GM21360 (cell line): Measurements from ENCODE around the gene TNNC1.

Source experiments
- ATAC-seq: cut with Tn5 transposase; IDR thresholded peaks from one replicate; pipeline ENCODE4 v1.9.1; 2021; ENCODE audit warnings: mild to moderate bottlenecking, moderate library complexity; ENCODE audit not compliant: unreplicated experiment

Gene TNNC1

DNA sequence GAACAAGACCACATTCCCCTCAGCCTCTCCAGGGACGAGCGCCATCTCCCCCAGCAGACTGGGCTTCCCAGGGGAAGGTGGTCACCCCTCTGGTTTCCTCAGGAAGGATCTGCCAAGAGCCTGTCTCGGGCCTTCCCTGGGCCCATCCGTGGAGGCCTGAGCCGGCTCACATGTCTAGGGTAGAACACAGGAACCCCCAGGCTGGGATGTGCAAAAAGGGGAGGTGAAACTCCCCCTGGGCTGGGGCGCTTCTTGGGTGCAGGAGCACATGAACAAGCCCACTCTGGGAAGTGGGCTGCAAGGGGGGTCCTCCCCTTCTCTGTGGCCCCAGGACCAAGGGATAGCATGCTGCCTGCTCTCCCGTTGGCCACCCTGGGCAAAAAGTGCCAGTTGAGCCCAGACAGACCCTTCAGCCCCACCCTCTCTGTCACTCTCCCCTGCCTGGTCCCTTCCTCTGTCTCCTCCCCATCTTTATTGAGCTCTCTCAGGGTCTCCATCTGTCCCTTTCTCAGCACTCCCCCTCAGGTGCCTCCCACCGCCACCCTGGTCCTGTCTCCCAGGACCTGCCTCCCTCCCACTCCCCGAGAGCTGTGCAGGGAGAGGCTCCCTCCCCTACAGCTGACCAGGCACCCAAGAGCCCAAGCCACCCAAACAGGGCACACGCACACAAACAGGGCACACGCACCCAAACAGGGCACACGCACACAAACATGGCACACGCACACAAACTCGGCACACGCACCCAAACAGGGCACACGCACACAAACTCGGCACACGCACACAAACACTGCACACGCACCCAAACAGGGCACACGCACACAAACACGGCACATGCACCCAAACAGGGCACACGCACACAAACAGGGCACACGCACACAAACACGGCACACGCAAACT lies 9.8 kb downstream of the TNNC1 start:
- ATAC-seq, result no peak

DNA sequence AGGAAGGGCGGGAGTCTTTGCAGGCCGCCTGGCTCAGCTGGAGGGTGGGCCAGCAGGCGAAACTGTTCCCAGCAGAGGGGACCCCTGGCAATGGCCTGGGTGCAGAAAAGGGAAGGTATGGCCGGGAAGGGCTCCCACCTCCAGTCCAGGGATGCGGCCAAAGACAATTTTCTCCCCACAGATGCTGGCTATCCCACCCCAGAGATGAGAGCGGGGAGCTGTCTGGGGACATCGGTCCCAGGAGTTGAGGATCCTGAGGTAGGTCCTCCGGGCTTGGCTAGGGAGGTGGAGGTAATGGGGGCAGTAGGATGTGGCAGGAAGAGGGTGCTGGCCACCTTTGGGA lies 10.6 kb downstream of the TNNC1 start:
- ATAC-seq, result no peak

DNA sequence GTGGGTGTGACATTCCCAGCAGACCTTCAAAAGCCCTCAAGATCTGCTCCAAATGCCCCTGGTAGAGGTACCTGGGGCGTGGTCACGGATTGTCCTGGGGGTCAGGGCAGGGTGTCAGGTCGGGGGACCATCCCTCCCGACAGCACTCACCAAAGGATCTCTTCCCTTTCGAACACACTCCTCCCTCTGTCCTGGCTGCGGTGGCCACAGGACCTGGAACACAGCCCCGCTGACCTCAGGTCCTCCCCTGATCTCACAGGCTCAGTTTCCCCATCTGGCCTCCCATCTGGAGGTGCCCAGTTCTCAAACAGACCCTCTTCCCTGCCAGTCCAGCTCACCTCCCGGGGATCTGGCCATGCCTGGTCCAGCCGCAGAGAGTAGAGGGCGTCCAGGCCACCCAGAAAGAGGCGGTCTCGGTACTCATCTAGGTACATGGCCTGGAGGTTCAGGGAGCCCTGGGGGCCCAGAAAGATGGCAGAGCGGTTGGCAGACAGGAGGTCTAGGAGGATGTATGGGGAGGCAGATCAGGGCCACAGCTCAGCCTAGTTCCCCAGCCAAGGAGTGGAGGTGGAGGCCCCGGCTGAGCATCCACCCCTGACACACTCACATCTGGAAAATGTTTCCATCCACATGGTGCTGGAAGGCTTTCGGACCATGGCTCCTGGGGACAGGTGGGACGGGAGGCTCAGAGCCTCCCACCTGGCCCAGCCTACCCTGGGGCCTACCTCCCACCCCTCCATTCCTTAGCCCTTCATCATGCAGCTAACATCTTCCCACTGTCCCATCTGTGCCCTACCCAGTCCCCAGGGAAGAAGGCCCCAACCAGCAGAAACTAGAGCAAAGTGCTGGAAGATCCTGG lies 11.2 kb downstream of the TNNC1 start:
- no peak for ATAC-seq

DNA sequence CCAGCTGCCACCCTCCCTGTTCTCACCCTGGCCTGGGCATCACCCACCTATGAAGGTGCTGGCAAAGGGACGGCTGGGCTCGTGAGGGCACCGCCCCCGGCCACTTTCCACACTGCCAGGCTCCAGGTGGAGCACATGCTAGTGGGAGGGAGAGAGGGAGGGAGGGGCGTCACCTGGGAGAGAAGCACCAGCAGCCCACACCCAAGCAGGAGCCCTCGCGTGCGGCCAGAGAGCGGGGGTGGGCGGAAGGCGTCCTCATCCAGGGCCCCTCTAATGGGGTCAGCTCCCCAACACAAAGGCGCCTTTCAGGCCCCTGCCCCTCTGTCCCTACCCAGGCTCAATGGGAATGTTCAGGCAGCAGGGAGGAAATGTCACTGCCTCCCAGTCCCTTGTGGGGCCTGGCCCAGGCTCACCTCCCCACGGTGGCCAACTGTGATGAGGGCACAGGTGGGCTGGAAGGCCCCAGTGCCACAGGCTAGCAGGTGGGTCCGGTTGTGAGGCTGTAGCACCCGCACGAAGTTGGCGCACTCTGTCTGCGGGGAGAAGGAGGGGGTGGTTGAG lies 12.0 kb downstream of the TNNC1 start:
- ATAC-seq, result no peak

DNA sequence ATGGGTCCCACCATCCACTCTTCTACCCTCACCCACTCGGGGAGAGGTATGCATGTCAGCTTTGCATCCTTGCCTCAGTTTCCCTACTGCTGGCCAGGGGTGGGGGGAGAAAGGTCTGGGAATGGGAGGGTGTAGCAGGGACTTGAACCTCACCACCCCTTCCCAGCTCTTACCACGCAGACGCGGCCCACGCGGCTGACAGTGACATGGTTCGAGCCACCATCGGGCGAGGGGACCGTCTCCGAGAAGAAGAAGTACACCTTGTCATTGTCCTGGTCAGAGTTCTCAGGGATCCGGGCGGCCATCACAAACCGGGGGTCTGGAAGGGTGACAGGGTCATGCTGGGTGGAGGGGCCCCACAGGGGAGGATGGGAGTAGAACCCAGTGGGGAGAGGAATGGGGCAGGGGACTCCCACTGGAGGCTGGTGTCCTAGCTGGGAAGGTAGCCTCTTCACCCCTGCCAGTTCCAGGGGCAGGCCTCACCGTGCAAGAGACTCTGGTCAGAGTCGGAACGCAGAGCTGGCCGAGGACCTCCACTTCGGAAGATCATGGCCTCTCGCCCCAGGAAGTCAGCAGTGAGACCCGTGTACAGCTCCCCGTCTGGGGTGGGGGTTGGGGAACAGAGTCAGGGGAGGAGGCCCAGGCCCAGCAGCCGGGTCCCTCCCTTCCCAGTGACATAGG lies 12.6 kb downstream of the TNNC1 start:
- no peak for ATAC-seq

DNA sequence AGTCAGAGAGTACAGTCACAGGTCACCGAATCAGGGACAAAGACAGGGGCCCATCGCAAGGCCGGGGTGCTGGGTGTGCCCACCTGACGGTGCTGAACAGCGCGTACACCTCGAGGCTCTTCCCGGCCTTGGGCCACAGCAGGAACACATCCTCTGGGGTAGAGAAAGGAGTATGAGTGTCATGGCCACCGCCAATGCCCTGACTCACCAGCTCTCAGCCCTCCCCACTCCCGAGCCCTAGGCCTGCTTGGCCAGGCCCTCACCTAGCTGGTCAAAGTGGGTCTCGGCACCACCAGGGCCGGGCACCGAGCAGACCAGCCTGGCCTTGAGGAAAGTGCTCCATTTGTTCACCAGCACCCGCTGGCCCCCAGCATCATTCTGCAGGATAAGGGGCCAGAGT lies 13.2 kb downstream of the TNNC1 start:
- no peak for ATAC-seq

DNA sequence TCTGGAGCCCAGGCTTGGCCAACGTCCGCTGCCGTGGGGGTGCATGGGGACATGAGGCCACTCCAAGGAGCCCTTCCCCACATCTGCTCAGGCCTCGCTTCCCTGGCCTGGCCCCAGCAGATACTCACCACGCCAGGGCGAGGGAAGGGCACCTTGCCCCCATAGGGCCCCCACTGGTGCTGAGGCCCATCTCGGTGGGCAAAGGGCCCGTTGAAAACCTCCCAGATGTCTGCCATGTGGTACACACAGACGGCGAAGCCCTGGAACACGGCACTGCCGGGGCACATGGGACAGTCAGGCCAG lies 13.6 kb downstream of the TNNC1 start:
- ATAC-seq, result no peak

DNA sequence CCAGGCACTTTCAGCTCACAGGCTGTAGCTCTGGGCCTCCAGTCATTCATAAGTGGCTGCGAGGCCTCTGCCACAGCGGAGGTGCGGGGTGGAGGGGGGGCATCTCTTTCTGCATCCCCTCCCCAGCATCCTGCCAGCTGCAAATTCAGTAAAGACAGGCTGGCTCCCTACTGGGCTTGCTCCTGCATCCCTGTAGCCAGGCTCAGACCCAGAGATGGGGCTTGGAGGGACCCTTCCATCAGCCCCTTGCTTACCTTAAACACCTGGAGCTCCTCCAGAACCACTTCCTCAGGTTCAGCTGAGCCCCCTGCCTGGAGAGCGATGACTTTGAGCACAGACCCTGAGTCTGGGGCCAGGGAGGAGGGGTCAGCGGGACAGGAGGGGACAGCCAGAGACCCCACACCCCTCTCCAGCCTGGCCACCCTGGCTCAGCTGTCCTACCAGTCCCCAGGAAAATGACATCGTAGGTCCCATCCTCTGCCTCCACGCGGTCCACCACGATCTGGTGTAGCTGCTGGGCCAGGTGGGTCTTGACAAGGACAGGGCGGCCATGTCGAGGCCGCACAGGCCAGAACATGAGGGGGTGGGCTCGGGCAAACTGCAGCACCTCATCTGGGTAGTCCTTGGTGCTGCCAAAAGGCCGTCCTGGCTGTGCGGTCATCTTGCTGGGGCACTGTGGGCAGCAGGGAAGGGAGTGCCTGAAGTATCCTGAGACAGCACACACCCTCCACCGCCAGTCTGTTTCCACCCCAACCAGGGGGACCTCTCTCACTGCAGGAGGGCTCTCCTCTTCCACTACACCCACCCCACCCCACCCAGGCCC lies 14.2 kb downstream of the TNNC1 start:
- no peak for ATAC-seq

DNA sequence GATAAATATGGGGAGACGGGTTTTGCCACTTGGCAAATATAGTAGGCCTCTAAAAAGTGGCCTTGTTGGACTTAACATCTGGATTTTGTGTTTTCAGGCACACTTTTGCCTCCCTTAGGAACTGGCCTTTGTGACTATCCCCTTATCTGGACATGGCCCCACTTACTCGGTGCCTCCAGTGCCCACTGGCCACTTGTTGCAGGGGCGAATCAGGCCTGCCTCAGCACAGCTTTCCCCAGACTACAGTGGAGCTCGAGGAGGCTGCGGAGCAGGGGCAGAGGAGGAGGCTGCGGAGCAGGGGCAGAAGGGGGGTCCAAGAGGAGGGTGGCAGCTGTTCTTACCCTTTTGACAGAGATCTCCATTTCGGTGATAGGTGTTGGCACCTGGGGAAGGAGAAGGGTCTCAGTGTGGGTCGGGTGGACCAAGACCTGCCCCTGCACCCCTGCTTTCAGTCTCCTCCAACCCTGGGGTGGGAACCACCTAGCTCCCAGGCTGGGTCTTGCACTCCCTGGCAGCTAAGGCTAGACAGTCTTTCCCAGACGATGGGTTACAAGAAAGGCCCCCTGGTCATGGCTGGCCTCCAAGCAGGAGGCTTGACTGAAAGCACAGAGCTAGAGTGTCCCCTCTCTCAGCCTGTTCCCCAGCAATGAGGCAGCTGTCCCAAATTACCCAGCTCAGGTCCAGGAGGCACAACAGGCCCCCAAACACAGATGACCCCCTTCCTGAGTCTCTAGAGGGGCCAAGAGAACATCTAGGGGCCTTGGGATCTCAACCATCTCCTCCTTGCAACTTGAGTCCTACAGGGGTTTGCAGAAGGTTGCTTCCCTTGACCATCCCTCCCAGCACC lies 15.0 kb downstream of the TNNC1 start:
- no peak for ATAC-seq

DNA sequence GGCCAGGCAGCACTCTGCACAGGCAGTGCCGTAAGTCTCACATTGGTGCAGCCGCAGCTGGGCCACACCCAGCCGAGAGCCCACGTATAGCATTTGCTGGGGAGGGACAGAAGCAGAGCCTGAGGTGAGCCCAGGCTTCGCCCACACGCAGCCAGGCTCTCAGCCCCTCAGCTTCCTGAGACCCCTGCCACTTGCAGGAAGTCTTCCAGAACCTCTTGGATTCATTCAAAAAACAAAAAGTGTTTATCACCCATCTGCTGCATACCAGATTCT lies 15.8 kb downstream of the TNNC1 start:
- no peak for ATAC-seq

DNA sequence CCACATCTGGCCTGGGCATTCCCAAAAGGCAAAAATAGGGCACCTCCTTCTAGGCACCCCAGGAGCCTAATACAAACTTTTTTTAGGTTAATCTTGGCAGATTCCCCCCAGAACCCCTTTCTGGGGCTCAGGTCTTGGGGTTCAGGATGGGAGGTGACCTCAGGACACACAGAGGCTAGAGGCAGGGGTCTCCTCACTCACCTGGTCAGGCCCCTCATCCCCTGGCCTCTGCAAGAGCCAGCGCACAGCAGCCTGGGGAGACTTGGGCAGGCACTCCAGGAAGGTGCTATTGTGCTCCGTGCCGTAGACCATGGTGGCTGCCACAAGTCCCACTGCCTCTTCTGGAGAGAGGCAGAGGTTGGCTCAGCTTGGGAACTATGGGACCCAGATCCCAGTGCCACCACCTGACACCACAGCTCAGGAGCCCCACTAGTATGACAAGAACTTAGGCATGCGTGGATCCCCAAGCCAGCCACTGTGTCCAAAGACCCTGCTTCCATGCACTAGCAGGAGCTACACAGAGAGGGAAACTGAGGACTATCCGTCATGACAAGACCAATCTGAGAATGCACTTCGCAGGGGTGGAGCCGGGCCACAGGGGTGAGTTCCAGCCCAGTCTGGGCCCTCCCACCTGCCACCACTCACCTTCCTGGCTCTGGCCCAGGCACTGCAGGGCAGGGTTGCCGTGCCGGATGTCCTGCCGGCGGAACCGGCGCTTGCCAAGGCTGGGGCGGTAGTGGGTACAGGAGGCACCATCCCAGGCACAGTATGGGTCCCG lies 16.3 kb downstream of the TNNC1 start:
- ATAC-seq, result no peak

DNA sequence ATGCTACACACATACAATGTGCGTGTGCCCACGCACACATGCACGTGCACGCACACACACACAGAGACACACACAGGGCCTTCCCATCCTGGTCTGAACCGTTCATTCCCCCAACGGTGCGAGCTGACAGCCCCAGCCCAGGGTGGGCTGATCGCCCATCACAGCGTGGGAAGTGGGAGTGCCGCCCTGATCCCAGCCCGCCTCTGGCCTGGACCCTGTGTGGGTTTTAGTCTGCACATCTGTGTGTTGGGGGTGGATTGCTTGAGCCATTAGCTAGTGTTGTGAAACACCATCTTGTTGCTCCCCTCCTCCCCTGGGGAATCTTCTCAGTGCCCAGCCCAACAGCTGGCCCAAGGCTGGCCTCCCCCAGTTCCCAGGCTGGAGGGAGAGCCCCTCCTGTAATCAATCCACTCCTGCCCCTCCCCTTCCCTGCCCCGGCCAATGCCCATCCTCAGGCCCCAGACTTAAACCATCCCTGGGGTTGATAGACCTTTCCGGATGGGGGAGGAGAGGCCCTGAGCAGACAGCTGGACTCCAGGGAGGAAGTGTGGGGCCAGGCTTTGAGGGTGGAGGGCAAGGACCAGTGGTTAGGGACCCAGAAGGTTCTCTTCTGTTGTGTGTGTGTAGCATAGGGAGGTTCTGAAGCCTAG lies 17.2 kb downstream of the TNNC1 start:
- ATAC-seq, result no peak

DNA sequence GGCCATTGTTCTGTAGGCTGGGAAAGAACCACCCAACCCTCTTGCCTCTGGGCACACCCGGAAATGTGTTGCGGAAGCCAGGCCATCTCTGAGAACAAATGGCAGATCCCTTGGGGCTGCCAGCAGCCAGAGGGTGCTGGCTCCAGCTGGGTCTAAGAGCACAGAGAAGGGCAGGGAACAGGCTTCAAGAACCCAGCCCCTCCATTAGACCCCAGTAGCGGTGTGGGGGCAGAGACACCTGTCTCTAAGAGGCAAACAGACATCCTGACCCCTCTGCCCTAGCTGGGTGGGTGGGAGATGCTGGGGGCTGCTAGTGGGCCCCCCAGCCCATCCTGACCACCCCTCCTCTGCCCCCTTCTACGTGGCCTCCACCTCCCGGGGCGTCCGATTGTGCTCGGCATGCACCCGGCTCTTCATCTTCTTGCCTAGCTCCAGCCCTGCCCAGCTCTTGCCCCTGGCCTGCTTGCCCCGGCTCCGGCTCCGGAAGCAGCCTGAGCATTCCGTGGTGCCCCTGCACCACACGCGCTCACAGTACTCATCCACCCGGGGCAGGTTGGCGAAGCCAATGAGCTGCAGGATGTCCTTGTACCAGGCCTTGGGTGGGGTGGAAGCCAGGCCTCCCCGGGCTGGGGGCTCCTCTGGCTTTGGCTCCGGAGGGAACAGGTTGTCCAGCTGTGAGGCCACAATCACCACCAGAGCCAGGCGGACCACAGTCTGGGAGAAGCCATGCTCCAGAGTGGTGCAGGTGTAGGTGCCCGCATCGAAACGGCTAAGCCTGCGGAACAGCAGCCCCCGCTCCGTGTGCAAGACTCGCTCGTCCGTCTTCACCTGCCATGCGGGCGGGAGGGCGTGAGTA lies 18.4 kb downstream of the TNNC1 start:
- no peak for ATAC-seq

DNA sequence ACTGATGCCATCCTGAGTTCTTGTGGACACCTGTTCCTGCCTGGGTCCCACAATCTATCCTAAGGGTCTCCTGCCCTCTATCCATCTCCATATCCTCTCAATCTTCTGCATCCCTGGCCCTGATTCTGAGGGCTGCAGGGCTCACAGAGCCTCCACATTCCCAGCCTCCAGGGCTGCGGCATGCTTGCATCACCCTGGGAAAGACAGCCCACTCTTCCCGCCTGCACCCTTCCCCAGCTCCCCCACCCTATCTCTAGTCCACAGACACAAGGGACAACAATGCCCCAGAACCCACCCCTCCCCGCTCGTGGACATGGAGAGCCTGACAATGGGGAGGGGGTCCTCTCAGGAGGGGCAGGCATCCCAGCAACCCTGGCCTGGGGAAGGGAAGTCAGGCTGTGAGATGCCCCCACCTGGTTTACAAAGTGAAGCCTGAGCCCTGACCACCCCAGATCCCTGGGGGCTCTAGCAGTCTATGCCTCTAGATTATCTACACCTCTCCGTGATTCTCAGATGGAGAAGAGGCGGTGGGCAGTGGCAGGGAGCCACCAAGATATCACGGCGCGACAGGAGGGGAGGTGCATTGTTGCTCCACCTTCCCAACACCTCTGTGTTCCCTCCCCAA lies 19.2 kb downstream of the TNNC1 start:
- no peak for ATAC-seq

DNA sequence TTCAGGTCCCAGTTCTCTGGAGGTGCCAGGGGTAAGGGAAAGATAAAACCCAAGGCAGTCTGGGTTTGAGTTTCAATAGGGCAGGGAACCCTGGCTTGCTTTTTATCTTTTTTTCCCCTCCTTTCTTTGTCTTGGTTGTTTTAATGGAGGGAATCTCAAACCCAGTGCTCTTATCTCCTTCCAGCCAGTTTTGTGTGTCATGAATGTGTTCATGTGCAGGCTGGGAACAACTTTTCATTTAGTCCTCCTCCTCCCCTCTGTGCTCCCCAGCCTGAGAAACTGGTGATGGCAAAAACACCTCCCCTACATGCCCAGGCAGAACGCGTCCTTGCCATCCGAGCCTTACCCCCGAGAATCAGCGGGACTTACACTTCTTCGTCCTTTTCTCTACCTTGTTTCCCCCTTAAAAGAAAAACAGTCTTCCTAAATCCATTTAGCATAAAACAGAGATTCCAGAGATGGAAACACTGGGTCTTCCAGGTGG lies 19.8 kb downstream of the TNNC1 start:
- no peak for ATAC-seq

DNA sequence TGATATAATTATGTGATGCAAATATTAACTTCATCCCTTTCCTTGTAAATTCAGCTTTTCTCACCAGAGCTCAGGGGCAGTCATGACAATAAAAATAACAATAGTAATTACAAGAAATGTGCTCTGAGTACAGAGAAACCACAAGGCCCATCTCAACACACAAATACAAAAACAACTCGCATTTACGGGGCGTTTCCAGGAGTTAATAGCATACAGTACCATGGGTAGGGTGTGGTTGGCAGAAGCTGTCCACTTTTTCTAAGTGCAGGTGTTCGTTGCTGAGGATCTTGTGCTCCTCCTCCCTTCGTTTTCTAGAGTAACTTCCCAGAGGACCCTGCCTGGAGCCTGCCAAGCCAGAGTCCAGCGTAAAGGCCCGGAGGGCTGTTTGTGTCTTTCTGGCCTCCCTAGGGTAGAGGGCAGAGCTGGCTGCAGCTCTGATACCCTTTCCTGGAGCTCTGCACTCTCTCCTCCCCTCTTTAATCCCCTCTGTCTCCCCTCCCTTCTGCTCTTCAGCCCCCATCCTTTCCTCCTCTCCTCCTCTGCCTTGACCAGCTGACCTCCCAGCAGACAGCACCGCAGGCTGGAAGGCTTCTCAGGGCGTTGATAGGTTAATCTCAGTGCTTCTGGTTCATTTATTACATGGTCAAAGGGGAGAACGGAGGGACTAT lies 20.4 kb downstream of the TNNC1 start:
- no peak for ATAC-seq

DNA sequence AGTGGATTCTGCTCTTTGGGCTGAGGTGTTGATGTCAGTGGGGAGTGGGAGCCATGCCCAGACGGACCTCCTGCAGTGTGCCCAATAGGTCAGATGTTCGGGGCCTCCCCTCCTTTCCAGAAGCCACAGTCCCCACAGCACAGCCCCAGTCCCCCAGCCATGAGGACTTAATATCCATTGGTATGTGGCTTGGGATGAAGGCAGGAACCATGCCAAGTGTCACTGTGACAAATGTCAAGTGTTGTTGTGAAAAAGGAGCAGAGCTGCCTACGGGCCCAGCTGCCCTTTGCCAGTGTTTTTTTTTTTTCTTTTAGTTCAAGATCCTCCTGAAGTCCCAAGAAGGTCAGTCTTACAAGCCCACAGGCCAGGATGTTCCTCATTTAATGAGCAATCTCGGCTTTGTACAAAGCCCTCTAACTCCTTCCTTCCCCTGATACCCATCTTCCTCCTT lies 21.1 kb downstream of the TNNC1 start:
- no peak for ATAC-seq
